Fibroblast of gingiva (primary cell): Measurements from ENCODE around the gene ADCY6.

Experiments
- DNase-seq: peaks from one replicate; pipeline ENCODE4 v3.0.0-alpha.2; 2011; ENCODE audit warnings: low read depth

ADCY6 gene

DNA sequence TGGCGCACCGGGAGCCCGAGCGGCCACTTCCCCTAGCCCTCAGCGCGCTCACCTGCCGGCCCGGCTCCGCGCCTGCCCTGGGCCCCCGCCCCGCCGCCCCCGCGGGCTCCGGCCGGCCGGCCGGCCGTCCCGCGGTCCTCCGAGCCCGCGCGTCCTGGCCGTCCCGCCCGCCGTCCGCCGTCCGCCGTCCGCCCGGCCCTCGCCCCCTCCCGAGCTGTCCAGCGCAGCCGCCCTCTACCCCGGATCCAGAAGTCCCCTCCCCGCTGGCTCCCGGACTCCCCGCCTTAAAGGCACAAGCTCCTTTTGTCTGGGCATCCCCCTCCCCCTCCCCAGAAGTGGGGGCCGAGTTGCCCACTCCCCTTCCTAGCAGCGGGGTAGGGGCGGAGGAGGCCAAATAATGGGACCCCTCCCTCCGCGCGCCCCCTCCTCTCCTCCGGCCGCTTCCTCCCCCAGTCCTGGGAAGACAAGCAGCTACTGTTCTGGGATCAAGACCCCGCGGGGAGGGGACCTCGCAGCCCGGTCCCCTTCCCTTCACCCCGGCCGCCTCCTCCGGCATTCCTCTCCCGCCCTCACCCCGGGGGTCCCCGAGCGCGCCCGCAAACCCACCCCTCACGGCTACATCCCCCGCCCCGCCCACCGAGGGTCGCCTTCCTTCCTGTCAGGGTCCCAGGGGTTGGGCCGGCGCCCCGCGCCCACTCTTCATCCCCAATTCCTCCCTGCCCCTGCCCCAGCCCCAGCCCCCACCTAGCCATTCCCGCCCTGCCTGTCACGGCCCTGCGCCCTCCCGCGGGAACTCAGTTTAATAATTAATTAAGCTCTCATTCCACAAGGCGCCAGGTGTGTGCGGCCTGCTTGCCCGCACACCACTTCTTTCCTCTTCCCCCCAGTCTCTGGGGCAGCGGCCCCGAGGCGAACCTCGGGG is at the start of gene ADCY6:
TSS of gene ADCY6 (minus strand) at position 236 of the 922 bp plus-strand sequence. CDS start 5,655 bp downstream, outside the sequence.
- peak; percentile 75 for DNase-seq

DNA sequence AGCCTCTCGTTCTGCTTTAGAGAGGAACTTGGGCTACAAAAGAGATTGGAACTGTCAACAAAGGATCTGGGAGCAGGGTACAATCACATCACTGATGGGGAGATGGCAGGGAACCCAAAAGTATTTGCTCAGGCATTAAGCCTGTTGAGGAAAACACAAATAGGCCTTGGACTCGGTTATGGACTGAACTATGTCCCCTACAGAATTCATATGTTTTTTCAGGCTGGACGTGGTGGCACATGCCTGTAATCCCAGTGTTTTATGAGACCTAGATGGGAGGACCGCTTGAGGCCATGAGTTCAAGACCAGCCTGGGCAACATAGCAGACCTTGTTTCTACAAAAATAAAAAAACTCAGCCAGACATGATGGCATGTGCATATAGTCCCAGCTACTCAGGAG is 49.2 kb upstream of the ADCY6 start:
- DNase-seq, result no peak

DNA sequence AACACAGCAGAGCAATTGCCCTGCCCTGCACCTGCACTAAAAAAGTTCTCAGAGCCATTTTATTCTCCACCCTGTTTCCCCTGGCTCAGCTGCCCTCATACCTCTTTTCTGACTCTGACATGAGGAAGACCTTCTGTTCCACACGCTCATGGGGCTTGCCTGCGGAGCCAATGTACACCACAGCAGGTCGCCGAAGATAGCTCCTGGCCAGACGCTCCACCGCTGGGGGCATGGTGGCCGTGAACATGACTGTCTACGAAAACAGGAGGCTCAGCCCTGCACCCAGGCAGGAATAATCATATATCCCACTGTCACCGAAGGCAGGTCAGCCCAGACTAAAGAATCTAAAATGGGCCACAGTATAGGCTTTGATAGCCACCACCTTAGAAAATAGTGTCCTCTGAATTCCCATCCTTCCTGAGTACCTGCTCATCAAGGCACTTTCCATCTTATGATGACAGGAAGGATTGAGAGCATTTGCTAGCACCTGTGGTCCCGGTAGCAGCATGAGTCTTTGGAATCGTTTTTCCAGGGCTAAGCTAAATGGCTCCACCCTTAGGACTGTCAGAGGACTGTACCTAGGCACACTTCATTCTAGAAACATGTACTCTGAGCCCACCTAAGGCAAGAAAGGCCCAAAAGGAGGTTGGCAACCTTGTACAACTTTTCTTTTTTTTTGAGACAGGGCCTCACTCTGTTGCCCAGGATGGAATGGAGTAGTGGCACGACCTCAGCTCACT is 43.6 kb upstream of the ADCY6 start:
- no peak for DNase-seq

DNA sequence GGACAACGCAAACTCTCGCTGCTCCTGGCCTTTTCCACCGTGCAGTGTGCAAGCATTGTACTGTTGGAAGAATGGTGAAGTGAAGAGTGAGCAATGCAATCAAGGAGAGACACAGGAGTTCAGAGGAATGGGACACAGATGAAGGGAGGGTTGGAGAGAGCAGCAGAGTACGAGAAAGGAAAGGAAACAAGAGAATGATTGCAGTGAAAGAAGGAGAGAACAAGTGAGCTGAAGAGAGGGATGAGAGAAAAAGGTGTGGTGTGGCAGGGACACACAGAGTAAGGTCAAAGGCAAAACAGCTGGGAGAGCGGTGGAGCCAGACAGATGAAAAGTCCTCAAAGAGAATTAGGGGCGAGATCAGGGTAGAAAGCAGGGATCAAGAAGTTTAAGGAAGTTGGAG is 42.4 kb upstream of the ADCY6 start:
- DNase-seq, result no peak

DNA sequence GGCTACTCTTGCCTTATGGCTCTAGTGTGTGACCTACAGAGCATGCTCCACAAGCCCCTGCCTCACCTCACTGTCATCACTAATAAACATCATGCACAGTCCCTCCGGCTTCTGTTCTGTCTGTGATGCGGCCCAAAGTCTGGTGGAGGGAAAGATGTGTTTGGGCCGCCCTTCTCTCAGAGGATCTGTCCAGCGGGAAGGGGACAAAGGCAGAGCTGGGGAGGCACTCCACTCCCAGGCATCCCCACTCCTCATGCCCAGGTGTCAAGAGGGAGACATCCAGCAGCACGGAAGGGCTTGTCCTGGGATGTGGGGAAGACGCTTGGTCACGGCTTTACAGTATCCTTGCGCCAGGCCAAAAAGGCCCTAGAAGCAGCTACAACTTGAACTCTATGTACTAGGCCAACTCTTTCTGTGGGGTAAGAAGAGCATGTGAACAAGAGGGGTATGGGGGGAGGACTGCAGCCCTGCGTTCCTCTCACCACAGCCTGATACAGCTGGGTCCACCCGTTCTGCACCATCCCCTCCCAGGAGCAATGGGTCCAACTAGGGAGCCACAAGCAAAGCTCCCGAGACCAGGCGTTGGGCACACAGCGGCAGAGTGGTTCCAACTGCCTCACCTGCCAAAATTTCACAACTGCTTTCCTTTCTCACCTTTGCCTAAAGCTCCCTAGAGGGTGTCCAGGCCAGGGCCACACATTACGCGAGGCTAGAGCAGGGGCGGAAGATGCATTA is 40.1 kb upstream of the ADCY6 start:
- DNase-seq, result no peak

DNA sequence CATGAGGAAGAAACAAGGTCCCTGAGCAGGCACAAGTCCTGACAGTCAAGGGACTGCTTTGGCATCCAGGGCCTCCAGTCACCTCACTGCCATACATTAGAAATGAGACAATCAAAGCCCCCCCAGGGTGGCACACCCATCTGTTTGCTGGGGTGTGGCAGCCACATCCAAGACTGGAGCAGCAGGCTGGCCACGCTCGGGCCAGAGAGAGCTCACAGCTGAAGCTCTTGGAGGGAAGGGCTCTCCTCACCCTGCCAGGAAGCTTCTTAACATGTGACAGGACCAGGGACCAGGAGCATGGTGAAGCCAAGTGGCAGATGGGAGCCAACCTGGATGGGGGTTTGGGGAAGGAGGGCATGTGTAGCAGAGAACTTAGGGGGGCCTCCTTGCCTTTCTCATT is 39.4 kb upstream of the ADCY6 start:
- DNase-seq, result no peak

DNA sequence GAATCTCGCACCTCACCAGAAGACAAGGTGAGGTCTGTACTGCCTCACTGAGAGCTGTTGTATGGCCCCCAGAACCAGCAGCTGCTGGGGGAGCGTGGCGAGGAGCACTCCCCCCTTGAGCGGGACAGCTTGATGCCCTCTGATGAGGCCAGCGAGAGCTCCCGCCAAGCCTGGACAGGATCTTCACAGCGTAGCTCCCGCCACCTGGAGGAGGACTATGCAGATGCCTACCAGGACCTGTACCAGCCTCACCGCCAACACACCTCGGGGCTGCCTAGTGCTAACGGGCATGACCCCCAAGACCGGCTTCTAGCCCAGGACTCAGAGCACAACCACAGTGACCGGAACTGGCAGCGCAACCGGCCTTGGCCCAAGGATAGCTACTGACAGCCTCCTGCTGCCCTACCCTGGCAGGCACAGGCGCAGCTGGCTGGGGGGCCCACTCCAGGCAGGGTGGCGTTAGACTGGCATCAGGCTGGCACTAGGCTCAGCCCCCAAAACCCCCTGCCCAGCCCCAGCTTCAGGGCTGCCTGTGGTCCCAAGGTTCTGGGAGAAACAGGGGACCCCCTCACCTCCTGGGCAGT is 38.7 kb upstream of the ADCY6 start:
- no peak for DNase-seq

DNA sequence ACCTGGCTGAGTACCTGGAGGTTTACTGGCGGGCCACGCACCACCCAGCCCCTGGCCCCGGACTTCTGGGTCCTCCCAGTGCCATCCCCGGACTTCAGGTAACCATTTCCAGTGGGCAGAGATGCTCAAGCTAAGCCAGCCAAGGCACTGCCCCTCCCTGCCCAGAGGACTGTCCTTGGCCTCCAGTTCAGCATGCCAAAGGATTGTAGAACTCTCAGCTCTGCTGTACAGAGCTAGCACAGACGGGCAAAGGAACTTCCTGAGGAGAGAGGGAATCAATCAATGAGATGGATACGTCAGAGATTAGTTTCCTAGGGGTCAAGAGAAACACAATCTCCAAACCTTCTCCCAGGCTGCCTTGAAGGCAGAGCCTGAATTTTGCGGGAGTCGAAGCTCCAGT is 38.1 kb upstream of the ADCY6 start:
- no peak for DNase-seq

DNA sequence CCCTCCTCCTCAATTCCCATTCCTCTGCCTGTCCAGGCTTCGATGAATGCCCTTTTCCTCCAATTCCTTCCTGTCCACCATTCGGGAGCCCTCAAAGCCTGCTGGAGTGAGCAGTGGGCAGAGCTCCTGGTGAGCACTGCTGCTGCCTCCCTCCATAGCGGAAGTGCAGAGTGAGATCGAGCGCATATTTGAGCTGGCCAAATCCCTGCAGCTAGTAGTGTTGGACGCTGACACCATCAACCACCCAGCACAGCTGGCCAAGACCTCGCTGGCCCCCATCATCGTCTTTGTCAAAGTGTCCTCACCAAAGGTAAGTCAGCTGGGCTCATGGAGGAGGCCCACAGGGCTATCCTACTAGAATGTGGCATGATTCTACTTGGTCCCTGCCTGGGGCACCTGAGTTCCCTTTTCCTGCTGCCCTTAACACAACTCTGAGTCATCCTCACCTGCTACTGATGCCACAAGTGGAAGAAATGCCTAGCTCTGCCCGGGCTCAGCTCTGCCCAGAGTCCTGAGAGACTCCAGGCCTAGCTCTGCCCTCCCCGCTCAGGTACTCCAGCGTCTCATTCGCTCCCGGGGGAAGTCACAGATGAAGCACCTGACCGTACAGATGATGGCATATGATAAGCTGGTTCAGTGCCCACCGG is 37.4 kb upstream of the ADCY6 start:
- no peak for DNase-seq

DNA sequence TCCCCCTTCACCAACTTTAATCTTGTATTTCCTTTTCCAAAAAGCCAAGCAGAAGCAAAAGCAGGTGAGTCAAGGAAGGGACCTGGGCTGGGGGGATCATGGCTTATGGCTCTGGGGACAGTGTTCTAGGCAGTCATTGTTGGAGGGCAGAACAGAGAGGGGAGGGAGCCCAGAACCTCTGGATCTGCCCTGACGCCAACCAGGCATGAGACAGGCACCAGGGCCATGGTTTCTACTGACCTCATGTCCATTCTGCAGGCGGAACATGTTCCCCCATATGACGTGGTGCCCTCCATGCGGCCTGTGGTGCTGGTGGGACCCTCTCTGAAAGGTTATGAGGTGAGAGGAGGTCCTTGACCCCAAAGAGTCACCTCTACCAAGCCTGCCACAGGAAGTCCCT is 36.0 kb upstream of the ADCY6 start:
- no peak for DNase-seq

DNA sequence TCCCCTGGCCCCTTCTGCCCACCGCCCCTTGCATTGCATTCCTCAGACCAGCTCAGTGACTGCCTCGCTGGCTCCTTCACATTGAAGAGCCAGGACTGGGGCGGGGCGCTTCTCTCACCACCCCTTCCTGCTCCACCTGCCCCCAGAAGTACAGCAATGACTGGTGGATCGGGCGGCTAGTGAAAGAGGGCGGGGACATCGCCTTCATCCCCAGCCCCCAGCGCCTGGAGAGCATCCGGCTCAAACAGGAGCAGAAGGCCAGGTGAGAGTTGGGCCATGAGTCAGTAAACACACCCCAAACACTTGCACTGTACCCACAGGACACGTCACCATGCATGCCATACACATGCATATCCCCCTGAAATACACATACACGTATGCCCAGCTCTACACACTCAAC is 35.2 kb upstream of the ADCY6 start:
- DNase-seq, result no peak

DNA sequence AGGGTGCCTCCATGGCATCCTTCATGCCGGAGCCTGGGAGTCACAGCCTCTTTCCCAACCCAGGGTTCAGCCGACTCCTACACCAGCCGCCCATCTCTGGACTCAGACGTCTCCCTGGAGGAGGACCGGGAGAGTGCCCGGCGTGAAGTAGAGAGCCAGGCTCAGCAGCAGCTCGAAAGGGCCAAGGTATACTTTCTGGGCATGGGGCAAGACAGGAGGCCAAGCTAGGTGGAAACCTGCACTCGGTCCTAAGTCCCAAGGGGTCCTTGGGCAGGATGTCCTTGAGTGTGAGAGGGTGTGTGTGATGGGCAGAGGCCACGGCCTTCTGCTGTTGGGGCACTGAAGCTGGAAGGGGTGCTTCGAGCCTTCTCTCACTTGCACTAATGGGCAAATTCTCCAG is 34.4 kb upstream of the ADCY6 start:
- DNase-seq, result no peak

DNA sequence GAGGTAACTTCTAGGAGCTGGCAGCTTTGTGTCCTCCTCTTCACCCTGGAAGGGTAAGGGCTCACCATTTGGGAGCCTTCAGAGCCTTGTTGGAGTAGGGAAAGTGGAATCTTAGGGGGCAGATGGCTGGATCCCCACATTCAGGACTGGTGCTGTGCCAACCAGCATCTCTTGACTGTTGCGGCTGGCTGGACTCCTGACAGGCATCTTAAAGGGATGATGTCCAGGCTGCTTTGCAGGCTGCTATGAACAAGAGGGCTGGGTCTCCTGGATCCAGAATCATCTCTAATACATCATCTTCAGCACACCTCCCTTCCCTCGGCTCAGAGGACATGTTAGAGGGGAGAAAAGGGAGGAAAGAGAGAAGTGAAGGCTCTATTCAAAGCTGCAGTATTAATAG is 33.8 kb upstream of the ADCY6 start:
- DNase-seq, result no peak

DNA sequence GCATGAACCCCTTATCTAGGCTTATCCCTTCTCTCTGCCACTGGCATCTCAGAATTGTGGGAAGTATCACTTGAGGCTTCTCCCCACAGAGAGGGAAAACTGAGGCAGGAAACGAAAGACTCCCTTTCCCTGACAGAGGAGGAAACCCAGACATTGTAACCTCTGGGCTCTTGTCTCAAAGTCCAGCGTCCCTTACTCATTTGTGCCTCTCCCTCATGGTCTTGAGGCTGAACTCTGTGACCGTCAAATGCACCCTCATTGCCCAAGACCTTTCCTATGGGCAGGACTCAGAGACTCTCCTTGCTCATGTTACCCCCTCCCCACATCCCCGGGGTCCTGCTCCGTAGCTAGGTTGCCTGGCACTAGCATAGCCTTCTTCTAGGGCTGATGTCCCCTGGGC is 33.2 kb upstream of the ADCY6 start:
- no peak for DNase-seq

DNA sequence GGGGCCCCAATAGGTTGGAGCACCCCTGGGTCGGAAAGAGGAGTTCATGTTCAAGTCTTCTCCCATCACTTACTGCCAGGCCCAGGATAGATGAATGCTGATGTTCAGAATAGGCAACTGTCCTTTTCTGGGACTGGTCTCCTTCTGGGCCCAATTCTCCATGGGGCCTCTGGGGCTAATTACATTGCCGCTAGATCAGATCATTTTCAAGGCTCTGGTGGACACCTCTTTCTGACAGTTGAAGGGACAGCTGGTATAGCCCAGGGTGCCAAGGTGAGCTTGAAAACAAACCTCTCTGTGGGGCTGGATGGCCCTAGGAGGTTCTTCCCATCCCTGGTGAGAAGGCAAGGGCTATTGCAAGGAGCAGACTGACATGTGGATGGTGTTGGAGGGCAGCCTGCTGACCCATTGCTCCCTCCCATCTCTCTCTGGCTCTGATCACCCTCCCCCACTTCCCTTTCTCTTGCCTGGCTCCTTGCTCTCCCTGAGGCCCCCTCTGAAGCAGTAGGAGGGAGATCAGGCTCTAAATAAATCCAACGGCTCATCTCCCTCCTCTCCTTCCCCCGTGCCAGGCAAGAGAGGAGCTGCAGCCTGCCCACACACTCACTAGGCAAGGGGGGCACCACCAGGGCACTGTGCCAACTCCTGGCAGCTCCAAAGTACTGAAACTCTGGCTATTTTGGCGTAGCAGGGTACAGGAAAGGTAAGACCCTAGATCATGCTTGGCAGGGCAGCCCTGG is 31.3 kb upstream of the ADCY6 start:
- DNase-seq, result no peak

DNA sequence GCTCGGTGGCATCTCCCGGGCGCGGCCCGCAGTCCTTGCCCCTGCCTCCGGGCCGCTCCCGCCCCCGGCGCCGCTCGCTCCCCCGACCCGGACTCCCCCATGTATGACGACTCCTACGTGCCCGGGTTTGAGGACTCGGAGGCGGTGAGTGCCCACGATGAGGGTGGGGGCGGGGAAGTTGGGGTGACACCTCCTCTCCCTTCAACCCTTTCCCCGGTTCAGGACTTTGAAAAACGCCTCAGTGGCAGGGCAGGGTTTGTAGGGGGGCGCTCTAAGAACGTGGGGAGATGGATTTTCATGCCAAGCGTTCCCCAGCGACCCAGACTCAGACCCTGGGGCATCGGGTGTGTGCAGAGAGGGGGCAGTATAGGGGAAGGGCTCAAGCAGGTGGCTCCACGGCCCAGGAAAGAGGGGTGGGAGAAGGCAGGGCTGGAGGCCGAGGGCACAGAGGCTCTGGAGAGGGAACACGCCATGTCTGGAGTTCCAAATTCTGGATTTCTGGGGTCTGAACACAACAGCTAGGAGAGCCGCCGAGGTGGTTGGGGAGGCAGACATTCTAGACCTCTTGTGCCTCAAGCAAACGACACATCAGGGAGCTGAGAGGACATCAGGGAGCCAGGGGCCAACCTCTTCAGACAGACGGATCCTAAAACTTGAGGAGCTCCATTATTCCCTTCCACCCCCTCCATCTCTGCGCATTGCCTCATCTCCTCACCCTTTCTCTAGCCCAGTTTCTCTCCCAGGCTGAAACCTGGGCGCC is 30.1 kb upstream of the ADCY6 start:
- no peak for DNase-seq

DNA sequence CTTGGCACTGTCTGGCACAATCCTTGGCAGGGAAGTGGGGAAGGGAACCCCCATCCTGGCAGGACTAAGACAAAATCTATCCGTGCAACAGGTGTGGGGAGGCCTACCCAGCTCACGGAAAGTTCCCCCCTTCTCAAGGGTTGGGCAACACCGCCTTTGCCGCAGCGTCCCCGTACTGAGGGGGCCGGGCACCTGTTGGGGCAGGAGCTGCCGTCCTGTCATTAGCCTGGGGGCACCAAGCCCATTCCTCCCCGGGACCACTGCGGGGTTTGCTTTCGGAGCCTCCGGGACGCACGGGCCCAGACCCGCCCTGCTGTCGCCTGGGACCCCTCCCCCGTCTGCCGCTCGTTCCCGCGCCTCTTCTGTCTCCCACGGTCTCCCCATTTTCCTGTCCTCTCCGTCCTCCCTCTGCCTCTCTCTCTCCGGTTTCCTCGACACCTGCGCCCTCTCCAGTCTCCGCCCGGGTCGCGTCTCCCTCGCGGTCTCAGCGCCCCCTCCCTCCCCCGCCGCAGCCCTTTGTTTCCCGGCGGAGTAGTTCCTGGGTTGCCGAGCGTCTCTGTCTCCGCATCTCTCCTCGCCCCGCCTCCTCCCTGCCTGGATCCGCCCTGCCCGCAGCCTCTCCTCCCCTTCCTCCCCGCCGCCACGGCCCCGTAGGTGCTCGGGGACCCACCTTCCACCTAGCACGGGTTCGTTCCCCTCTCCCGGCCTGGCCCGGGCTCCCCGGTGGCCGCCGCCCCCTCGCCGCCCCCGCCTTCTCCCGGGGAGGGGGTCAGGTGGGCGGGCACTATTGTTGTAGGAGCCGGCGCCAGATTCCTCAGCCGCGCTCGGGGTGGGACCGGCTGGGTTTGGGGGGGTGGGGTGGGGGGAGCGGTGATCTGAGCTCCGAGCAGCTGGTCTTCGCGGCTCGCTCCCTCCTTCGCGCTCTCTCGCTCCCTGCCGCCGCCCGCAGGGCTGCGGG is 29.3 kb upstream of the ADCY6 start, which contains the start of gene CACNB3:
TSS of gene CACNB3 (plus strand) at position 624 of the 958 bp plus-strand sequence. CDS start 434 bp downstream, outside the sequence.
- peak; percentile 22 for DNase-seq

DNA sequence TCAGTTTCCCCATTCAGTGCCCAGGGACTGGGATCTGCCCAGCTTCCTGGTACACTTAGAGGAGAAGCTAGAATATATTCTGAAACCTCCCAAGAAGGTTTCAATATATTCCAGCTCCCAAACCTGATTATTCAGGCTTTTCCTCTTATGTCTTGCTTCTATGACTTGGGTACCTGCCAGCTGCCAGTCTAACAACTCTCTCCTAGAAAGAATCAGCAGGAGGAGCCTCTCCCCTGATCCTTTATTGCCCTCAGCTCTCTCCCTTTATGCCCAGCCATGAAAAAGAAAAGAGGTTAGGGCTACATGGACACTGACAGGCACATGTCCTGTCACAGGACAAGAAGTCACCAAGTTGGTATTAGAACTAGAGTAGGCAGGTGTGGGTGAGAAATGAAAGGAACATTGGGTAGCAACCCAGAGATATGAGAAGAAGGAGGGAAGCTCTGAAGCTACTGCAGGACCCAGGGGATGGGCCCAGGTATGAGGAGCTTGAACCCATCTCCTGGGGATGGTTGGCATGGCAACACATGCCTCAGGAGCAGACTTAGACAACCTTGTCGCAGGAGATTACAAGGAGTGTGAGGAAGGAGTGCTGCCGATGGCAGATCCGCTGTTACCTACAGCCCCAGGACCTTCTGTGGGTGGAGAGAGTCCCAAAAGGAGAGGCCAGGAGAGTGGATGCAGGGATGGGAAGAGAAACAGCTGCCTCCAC is 27.4 kb upstream of the ADCY6 start:
- no peak for DNase-seq
